GM23248 (cell line): Measurements from ENCODE around the gene MIOX. TPM values are rescaled to one million over a fixed set of nuclear protein-coding genes. Genes with fewer than 3 reads are reported as not detected.

Experiments used
- DNase-seq: peaks from one replicate; pipeline ENCODE4 v3.0.0-alpha.2; 2015
- H2AFZ ChIP-seq: fragments of 200-600 bp; sonication (generic); 2 replicates; pipeline ENCODE4 v1.6.1; 2016; ENCODE audit warnings: antibody characterized with exemption
- H3F3A ChIP-seq: fragments of 200-600 bp; sonication (generic); 2 replicates; pipeline ENCODE4 v1.6.1; 2016; ENCODE audit warnings: mild to moderate bottlenecking, antibody characterized with exemption, mixed run types; ENCODE audit not compliant: insufficient read depth
- H3K27ac ChIP-seq: fragments of 200-600 bp; sonication (generic); 2 replicates; pipeline ENCODE4 v1.5.1; 2016; ENCODE audit warnings: mild to moderate bottlenecking
- H3K27me3 ChIP-seq: fragments of 200-600 bp; sonication (generic); replicated peaks from 2 replicates; pipeline ENCODE4 v1.6.1; 2016; ENCODE audit warnings: mild to moderate bottlenecking; ENCODE audit not compliant: insufficient read depth
- H3K36me3 ChIP-seq: fragments of 200-600 bp; sonication (generic); 2 replicates; pipeline ENCODE4 v1.6.1; 2016; ENCODE audit warnings: low read depth, mild to moderate bottlenecking
- H3K4me1 ChIP-seq: fragments of 200-600 bp; sonication (generic); 2 replicates; pipeline ENCODE4 v1.6.1; 2016; ENCODE audit warnings: mild to moderate bottlenecking; ENCODE audit not compliant: insufficient read depth
- H3K4me2 ChIP-seq: fragments of 200-600 bp; sonication (generic); one replicate; pipeline ENCODE4 v1.6.1; 2016; ENCODE audit warnings: mild to moderate bottlenecking; ENCODE audit not compliant: unreplicated experiment
- H3K4me3 ChIP-seq: fragments of 200-600 bp; sonication (generic); 2 replicates; pipeline ENCODE4 v1.5.1; 2016; ENCODE audit warnings: mild to moderate bottlenecking
- H3K79me2 ChIP-seq: fragments of 200-600 bp; sonication (generic); 2 replicates; pipeline ENCODE4 v1.6.1; 2016; ENCODE audit warnings: mild to moderate bottlenecking; ENCODE audit not compliant: insufficient read depth
- H3K9ac ChIP-seq: fragments of 200-600 bp; sonication (generic); 2 replicates; pipeline ENCODE4 v1.6.1; 2016; ENCODE audit warnings: mild to moderate bottlenecking
- H3K9me2 ChIP-seq: fragments of 200-600 bp; sonication (generic); 2 replicates; pipeline ENCODE4 v1.6.1; 2016; ENCODE audit warnings: mixed run types, mild to moderate bottlenecking, moderate library complexity; ENCODE audit not compliant: insufficient read depth
- H3K9me3 ChIP-seq: fragments of 200-600 bp; sonication (generic); one replicate; pipeline ENCODE4 v1.6.1; 2017; ENCODE audit warnings: low read depth
- H4K20me1 ChIP-seq: fragments of 200-600 bp; sonication (generic); 2 replicates; pipeline ENCODE4 v1.6.0; 2016; ENCODE audit not compliant: insufficient read depth
- EZH2 ChIP-seq: fragments of 200-600 bp; sonication (generic); IDR thresholded peaks from 2 replicates; pipeline ENCODE4 v1.6.1; 2018; ENCODE audit warnings: antibody characterized with exemption, mild to moderate bottlenecking; ENCODE audit not compliant: insufficient read depth, poor library complexity, severe bottlenecking
- EZH2phosphoT487 ChIP-seq: fragments of 200-600 bp; sonication (generic); IDR thresholded peaks from 2 replicates; pipeline ENCODE4 v1.6.1; 2018; ENCODE audit warnings: antibody characterized with exemption, moderate library complexity, mild to moderate bottlenecking, low read depth; ENCODE audit not compliant: insufficient read depth
- WGBS, 2 experiments: methylation state at CpG; one replicate each; pipeline ENCODE4 v1.1.6; 2015 to 2017; ENCODE audit warnings: low lambda C conversion rate in 2 of 2, low coverage in 1 of 2; ENCODE audit errors: missing lambda C conversion rate in 2 of 2; 5-methylcytosine and 5-hydroxymethylcytosine counted together
- in situ Hi-C: fragments of 300-500 bp; cut with MboI; formaldehyde crosslinking; loops from 2 replicates; pipeline ENCODE4 v1.15.0; 2020
- polyA plus RNA-seq: library from polyadenylated mRNA; unstranded; fragments of >200 nt; fragmentation: Nextera tagmentation; extraction: Ambion mirVana; gene quantifications from 2 replicates; pipeline ENCODE4 v1.2.1, GENCODE V29; 2016
- total RNA-seq: library from RNA; depleted of rRNA; stranded (reverse); fragments of >200 nt; shearing (Covaris generic); gene quantifications from 2 replicates; pipeline ENCODE4 v1.2.3, GENCODE V29; 2014

The MIOX gene
- total and polyA plus RNA-seq, 2 experiments from 2014 or later = 0.16 TPM; not detected in 1

GRCh38 chr22:50500452-50500851 is 13.8 kb downstream of the MIOX start:
- no peak overlapping the region for H3K9ac ChIP-seq
- no peak overlapping the region for H3K4me3 ChIP-seq
- H3K27ac ChIP-seq = no peak overlapping the region
- H4K20me1 ChIP-seq = no peaks in the 10 kb centered on the region
- 84 to 87% methylated on average over 12 of the region's 12 CpGs for WGBS, 2 experiments
- H3K9me2 ChIP-seq = no peaks in the 10 kb centered on the region
- no peak overlapping the region for H3K4me2 ChIP-seq
- no peak for DNase-seq
- no peaks in the 10 kb centered on the region for H3K36me3 ChIP-seq
- H3K27me3 ChIP-seq = no peaks in the 10 kb centered on the region
- H3K4me1 ChIP-seq = no peaks in the 10 kb centered on the region
- H3F3A ChIP-seq = peaks cover 16% of the 10 kb centered on the region; the same call in 1 of the 2 replicates
- TF ChIP-seq EZH2 (no peak), EZH2phosphoT487 (no peak)
- in situ Hi-C loops = no loop called here
- no peaks in the 10 kb centered on the region for H3K9me3 ChIP-seq
- H2AFZ ChIP-seq = no peak overlapping the region
- peaks cover 11% of the 10 kb centered on the region; the same call in 1 of the 2 replicates for H3K79me2 ChIP-seq

DNA sequence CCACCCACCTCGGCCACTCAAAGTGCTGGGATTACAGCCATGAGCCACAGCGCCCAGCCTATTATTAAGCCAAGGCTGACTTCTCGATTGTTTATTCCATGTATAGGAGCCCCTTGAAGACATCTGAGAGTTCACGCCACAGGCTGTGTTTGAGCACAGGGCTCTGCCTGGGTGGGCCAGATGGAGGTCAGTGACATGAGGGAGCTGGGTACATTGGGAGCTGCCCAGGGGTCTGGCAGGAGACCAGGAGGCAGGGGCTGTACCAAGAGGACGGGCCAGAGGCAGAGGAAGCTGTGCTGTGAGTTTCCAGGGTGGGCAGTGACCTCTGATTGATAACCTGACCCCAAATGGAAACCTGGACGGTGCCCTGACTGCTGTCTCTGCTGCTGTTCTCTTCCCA is 15.4 kb downstream of the MIOX start:
- Histone ChIP-seq H3K4me2 (no peak overlapping the region), H3K36me3 (no peaks in the 10 kb centered on the region), H3K27ac (no peak overlapping the region), H2AFZ (no peak overlapping the region), H3K4me3 (no peak overlapping the region), H3K79me2 (peaks cover 27% of the 10 kb centered on the region), H3F3A (peaks cover 16% of the 10 kb centered on the region; the same call in 1 of the 2 replicates), H3K9ac (no peak overlapping the region), H4K20me1 (no peaks in the 10 kb centered on the region), H3K9me2 (no peaks in the 10 kb centered on the region), H3K27me3 (no peaks in the 10 kb centered on the region), H3K9me3 (no peaks in the 10 kb centered on the region), H3K4me1 (no peaks in the 10 kb centered on the region)
- TF ChIP-seq EZH2phosphoT487 (no peak), EZH2 (no peak)
- DNase-seq = no peak
- in situ Hi-C loops = no loop called here
- 79 to 81% methylated on average over 6 of the region's 6 CpGs for WGBS, 2 experiments

GRCh38 chr22:50502628-50503474 is 16.2 kb downstream of the MIOX start:
- in situ Hi-C loops = no loop called here
- no peaks in the 10 kb centered on the region for H3K36me3 ChIP-seq
- H2AFZ ChIP-seq = no peak overlapping the region
- no peaks in the 10 kb centered on the region for H3K9me2 ChIP-seq
- no peaks in the 10 kb centered on the region for H3K27me3 ChIP-seq
- H4K20me1 ChIP-seq = no peaks in the 10 kb centered on the region
- no peak overlapping the region for H3K9ac ChIP-seq
- WGBS, 2 experiments = 85 to 88% methylated on average over 19 to 23 of the region's 24 CpGs
- no peaks in the 10 kb centered on the region for H3K9me3 ChIP-seq
- H3K27ac ChIP-seq = no peak overlapping the region
- H3F3A ChIP-seq = peaks cover 16% of the 10 kb centered on the region; the same call in 1 of the 2 replicates
- no peak overlapping the region for H3K4me2 ChIP-seq
- no peak overlapping the region for H3K4me3 ChIP-seq
- TF ChIP-seq EZH2phosphoT487 = no peak
- TF ChIP-seq EZH2 = no peak
- DNase-seq = no peak
- no peaks in the 10 kb centered on the region for H3K4me1 ChIP-seq
- peaks cover 30% of the 10 kb centered on the region for H3K79me2 ChIP-seq

DNA sequence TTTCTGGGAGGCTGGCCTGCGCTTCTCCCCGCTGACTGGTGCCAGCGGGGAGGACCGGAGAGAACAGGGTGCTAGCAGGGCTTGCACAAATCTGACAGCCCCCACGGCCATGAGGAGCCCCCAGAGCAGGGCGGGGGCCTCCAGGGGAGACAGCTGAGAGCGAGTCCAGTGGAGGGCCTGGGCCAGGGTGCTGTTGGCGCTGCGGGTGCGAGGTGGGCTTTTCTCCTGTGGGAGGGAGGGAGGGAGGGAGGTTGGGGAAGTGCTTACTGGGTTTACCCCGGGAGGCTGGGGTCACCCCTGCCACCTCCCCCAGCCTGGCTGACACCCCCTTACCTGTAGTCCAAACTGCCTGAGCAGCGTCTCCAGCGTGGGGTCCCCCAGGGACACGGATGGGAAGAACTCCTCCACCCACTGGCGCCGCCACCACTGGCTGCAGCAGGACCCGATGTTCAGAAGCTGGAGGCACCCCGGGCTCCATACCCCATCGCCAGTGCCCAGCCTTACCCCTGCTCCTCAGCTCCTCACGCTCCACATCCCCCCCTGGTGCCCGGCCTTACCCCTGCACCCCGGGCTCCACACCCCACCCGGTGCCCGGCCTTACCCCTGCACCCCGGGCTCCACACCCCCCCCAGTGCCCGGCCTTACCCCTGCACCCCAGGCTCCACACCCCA is 17.0 kb downstream of the MIOX start:
- WGBS, 2 experiments = 79 to 90% methylated on average over 17 to 24 of the region's 26 CpGs

More for the DNA sequence above, 17.0 kb downstream of the MIOX start:
- Histone ChIP-seq H3K27me3 (no peaks in the 10 kb centered on the region), H3K36me3 (no peaks in the 10 kb centered on the region), H3K79me2 (peaks cover 34% of the 10 kb centered on the region), H3K9me2 (no peaks in the 10 kb centered on the region), H3F3A (peaks cover 16% of the 10 kb centered on the region; the same call in 1 of the 2 replicates), H3K9ac (no peak overlapping the region), H3K4me2 (no peak overlapping the region), H4K20me1 (no peaks in the 10 kb centered on the region), H3K4me3 (no peak overlapping the region), H3K4me1 (peaks cover under 1% of the 10 kb centered on the region; the same call in 1 of the 2 replicates), H2AFZ (no peak overlapping the region), H3K27ac (no peak overlapping the region), H3K9me3 (no peaks in the 10 kb centered on the region)
- TF ChIP-seq EZH2 (no peak), EZH2phosphoT487 (no peak)
- in situ Hi-C loops = no loop called here
- DNase-seq = no peak
